ENCODE results near the gene TBCB. TPM values are rescaled to one million over a fixed set of nuclear protein-coding genes. Genes with fewer than 3 reads are reported as not detected.
"Not testable (repeated sequence)": the region's sequence is repeated elsewhere in the genome, so short reads cannot be mapped to it uniquely, and the experiment has no call there.

TBCB gene
- total RNA-seq, 1 experiment from 2014 or later = 200 TPM

DNA sequence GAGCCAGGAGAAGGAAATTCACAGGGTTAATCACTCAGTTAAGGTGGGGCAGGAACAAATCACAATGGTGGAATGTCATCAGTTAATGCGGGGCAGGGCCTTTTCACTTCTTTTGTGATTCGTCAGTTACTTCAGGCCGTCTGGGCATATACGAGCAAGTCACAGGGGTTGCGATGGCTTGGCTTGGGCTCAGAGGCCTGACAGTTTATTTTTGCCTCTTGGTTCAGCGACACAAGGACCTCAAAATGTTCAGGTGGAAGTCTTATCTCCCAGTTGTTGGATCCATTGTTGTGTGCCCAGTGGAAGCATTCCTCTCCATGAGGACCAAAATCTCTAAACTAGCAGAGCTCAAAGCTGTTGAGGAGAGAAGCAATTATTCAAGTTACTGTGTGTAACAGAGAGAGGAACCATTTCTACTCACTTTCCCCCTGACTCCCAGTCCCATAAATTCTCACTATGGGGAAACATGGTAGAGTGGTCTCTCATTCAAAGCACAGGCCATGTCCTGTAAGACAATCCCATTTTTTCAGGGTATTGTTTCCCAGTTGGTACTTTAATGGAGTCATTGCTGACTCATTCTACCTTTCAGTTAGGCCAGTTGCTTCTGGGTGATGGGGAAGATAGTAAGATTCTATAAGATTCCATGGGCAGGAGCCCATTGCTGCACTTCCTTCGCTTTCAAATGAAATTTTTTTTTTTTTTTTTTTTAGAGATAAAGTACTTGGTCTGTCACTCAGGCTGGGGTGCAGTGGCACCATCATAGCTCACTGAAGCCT lies 45.7 kb downstream of the TBCB start:
- no peak overlapping the region for H3K4me3 ChIP-seq (ENCODE audit: low read length)
- H3K36me3 ChIP-seq (ENCODE audit: insufficient read depth, low read length) = no peaks in the 10 kb centered on the region
- H3K9me2 ChIP-seq (replicated peaks; ENCODE audit: insufficient read depth, low read length) = no peaks in the 10 kb centered on the region
- no peak overlapping the region for H3K9ac ChIP-seq (ENCODE audit: low read length)
- H3K27ac ChIP-seq (ENCODE audit: low read length) = no peak overlapping the region
- no peaks in the 10 kb centered on the region for H4K20me1 ChIP-seq (ENCODE audit: insufficient read depth, low read depth, low read length)
- H3K79me2 ChIP-seq (ENCODE audit: low read length) = no peaks in the 10 kb centered on the region
- H2AFZ ChIP-seq (ENCODE audit: low read length) = no peak overlapping the region
- H3K4me1 ChIP-seq (ENCODE audit: low read length) = no peaks in the 10 kb centered on the region
- H3K9me3 ChIP-seq (ENCODE audit: low read length) = no peaks in the 10 kb centered on the region
- H3K4me2 ChIP-seq (ENCODE audit: low read depth, low read length, poor library complexity, severe bottlenecking) = no peak overlapping the region
- no peak for DNase-seq
- H3K27me3 ChIP-seq (ENCODE audit: low read length) = no peaks in the 10 kb centered on the region

GRCh38 chr19:36163813-36164212 lies 48.5 kb downstream of the TBCB start:
- Histone ChIP-seq H3K4me3 (ENCODE audit: low read length) (no peak overlapping the region), H3K79me2 (ENCODE audit: low read length) (no peaks in the 10 kb centered on the region), H3K4me1 (ENCODE audit: low read length) (no peaks in the 10 kb centered on the region), H3K4me2 (ENCODE audit: low read depth, low read length, poor library complexity, severe bottlenecking) (no peak overlapping the region), H4K20me1 (ENCODE audit: insufficient read depth, low read depth, low read length) (no peaks in the 10 kb centered on the region), H3K9ac (ENCODE audit: low read length) (no peak overlapping the region), H3K27ac (ENCODE audit: low read length) (no peak overlapping the region), H3K27me3 (ENCODE audit: low read length) (no peaks in the 10 kb centered on the region), H3K9me3 (ENCODE audit: low read length) (no peaks in the 10 kb centered on the region), H3K36me3 (ENCODE audit: insufficient read depth, low read length) (no peaks in the 10 kb centered on the region), H3K9me2 (replicated peaks; ENCODE audit: insufficient read depth, low read length) (no peaks in the 10 kb centered on the region), H2AFZ (ENCODE audit: low read length) (no peak overlapping the region)
- DNase-seq = no peak

DNA sequence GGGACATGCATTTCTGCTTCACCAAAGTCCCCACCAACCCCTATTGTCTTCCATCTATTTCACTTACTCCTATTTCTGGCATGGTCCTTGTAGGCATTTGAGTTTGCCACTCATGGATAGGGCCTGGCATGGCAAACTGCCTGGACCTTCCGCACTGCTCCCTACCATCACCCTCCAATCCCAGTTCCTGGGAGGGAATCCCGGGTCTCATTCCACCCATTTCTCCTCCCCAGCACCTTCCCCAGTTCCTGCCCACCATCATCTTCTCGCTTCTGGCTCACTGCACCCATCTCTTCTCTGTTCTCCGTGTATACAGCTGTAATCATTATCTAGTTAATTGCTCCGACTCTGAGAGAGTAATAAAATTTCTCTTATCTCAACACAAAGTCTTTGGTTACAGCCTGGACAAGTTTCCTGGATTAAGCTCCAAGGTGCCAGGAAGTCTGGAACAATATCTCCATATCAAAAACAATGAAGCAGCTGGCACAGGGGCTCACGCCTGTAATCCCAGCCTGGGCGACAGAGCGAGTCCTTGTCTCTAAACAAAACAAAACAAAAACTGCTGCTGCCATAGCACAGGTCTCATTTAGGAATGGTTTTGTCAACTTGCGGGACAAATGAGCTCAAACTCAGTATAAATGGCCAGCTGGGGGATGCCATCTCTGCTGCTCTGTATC lies 54.0 kb downstream of the TBCB start:
- no peak overlapping the region for H2AFZ ChIP-seq (ENCODE audit: low read length)
- H3K4me2 ChIP-seq (ENCODE audit: low read depth, low read length, poor library complexity, severe bottlenecking) = no peak overlapping the region
- no peaks in the 10 kb centered on the region for H3K79me2 ChIP-seq (ENCODE audit: low read length)
- H3K4me3 ChIP-seq (ENCODE audit: low read length) = no peak overlapping the region
- peaks cover 3% of the 10 kb centered on the region for H3K4me1 ChIP-seq (ENCODE audit: low read length)
- no peaks in the 10 kb centered on the region for H3K9me2 ChIP-seq (replicated peaks; ENCODE audit: insufficient read depth, low read length)
- H4K20me1 ChIP-seq (ENCODE audit: insufficient read depth, low read depth, low read length) = no peaks in the 10 kb centered on the region
- no peaks in the 10 kb centered on the region for H3K9me3 ChIP-seq (ENCODE audit: low read length)
- no peaks in the 10 kb centered on the region for H3K36me3 ChIP-seq (ENCODE audit: insufficient read depth, low read length)
- no peaks in the 10 kb centered on the region for H3K27me3 ChIP-seq (ENCODE audit: low read length)
- H3K9ac ChIP-seq (ENCODE audit: low read length) = no peak overlapping the region
- H3K27ac ChIP-seq (ENCODE audit: low read length) = no peak overlapping the region
- peak; percentile 39 for DNase-seq

GRCh38 chr19:36172852-36173251 lies 57.6 kb downstream of the TBCB start:
- peaks cover 3% of the 10 kb centered on the region for H3K4me1 ChIP-seq (ENCODE audit: low read length)
- no peaks in the 10 kb centered on the region for H3K9me2 ChIP-seq (replicated peaks; ENCODE audit: insufficient read depth, low read length)
- H3K4me2 ChIP-seq (ENCODE audit: low read depth, low read length, poor library complexity, severe bottlenecking) = no peak overlapping the region
- no peak overlapping the region for H3K27ac ChIP-seq (ENCODE audit: low read length)
- no peaks in the 10 kb centered on the region for H4K20me1 ChIP-seq (ENCODE audit: insufficient read depth, low read depth, low read length)
- no peaks in the 10 kb centered on the region for H3K79me2 ChIP-seq (ENCODE audit: low read length)
- H3K9me3 ChIP-seq (ENCODE audit: low read length) = no peaks in the 10 kb centered on the region
- no peak for DNase-seq
- H3K36me3 ChIP-seq (ENCODE audit: insufficient read depth, low read length) = no peaks in the 10 kb centered on the region
- no peak overlapping the region for H2AFZ ChIP-seq (ENCODE audit: low read length)
- H3K9ac ChIP-seq (ENCODE audit: low read length) = no peak overlapping the region
- H3K4me3 ChIP-seq (ENCODE audit: low read length) = no peak overlapping the region
- no peaks in the 10 kb centered on the region for H3K27me3 ChIP-seq (ENCODE audit: low read length)

GRCh38 chr19:36173846-36174245 lies 58.6 kb downstream of the TBCB start:
- H3K27me3 ChIP-seq (ENCODE audit: low read length); H3K4me2 ChIP-seq (ENCODE audit: low read depth, low read length, poor library complexity, severe bottlenecking); H3K79me2 ChIP-seq (ENCODE audit: low read length); H3K9me3 ChIP-seq (ENCODE audit: low read length); H3K27ac ChIP-seq (ENCODE audit: low read length); H3K9me2 ChIP-seq (replicated peaks; ENCODE audit: insufficient read depth, low read length); H2AFZ ChIP-seq (ENCODE audit: low read length); H3K36me3 ChIP-seq (ENCODE audit: insufficient read depth, low read length); H3K4me1 ChIP-seq (ENCODE audit: low read length); H4K20me1 ChIP-seq (ENCODE audit: insufficient read depth, low read depth, low read length); H3K4me3 ChIP-seq (ENCODE audit: low read length); H3K9ac ChIP-seq (ENCODE audit: low read length); DNase-seq: not testable (repeated sequence)

Other genes with a start within 250 kb of the TBCB start
- gene APLP1, start 246.9 kb upstream of the TBCB start, total RNA-seq (2014; rRNA removed; shearing (Covaris generic); ENCODE audit: low replicate concordance) = 9.9 and 23.8 TPM in 2 replicates
- gene NFKBID, start 214.9 kb upstream of the TBCB start, total RNA-seq (2014; rRNA removed; shearing (Covaris generic); ENCODE audit: low replicate concordance) = 7.2 and 17.1 TPM in 2 replicates
- 12.2 and 18.8 TPM in 2 replicates for gene HCST, start 212.9 kb upstream of the TBCB start, total RNA-seq (2014; rRNA removed; shearing (Covaris generic); ENCODE audit: low replicate concordance)
- not detected in 2 replicates for gene TYROBP, start 207.2 kb upstream of the TBCB start, total RNA-seq (2014; rRNA removed; shearing (Covaris generic); ENCODE audit: low replicate concordance)
- gene LRFN3, start 179.1 kb upstream of the TBCB start, total RNA-seq (2014; rRNA removed; shearing (Covaris generic); ENCODE audit: low replicate concordance) = 3.7 and 3.8 TPM in 2 replicates
- gene SDHAF1, start 120.3 kb upstream of the TBCB start, total RNA-seq (2014; rRNA removed; shearing (Covaris generic); ENCODE audit: low replicate concordance) = 23.4 and 71.2 TPM in 2 replicates
- 1.2 and 1.8 TPM in 2 replicates for gene SYNE4, start 106.7 kb upstream of the TBCB start, total RNA-seq (2014; rRNA removed; shearing (Covaris generic); ENCODE audit: low replicate concordance)
- gene ALKBH6, start 101.3 kb upstream of the TBCB start, total RNA-seq (2014; rRNA removed; shearing (Covaris generic); ENCODE audit: low replicate concordance) = 11.1 and 48.4 TPM in 2 replicates
- 0.72 and 1.2 TPM in 2 replicates for gene CLIP3, start 82.6 kb upstream of the TBCB start, total RNA-seq (2014; rRNA removed; shearing (Covaris generic); ENCODE audit: low replicate concordance)
- 3.6 and 8.9 TPM in 2 replicates for gene THAP8, start 61.2 kb upstream of the TBCB start, total RNA-seq (2014; rRNA removed; shearing (Covaris generic); ENCODE audit: low replicate concordance)
- gene WDR62, start 60.6 kb upstream of the TBCB start, total RNA-seq (2014; rRNA removed; shearing (Covaris generic); ENCODE audit: low replicate concordance) = 9.4 and 10.9 TPM in 2 replicates
- gene OVOL3, start 4.3 kb upstream of the TBCB start, total RNA-seq (2014; rRNA removed; shearing (Covaris generic); ENCODE audit: low replicate concordance) = 1.6 and 3.1 TPM in 2 replicates
- 175 and 322 TPM in 2 replicates for gene POLR2I, start 593 bp upstream of the TBCB start, total RNA-seq (2014; rRNA removed; shearing (Covaris generic); ENCODE audit: low replicate concordance)
- gene CAPNS1, start 24.6 kb downstream of the TBCB start, total RNA-seq (2014; rRNA removed; shearing (Covaris generic); ENCODE audit: low replicate concordance) = 121 and 180 TPM in 2 replicates
- not detected in 2 replicates for gene COX7A1, start 37.0 kb downstream of the TBCB start, total RNA-seq (2014; rRNA removed; shearing (Covaris generic); ENCODE audit: low replicate concordance)
- 1.4 and 5.7 TPM in 2 replicates for gene ZNF565, start 99.2 kb downstream of the TBCB start, total RNA-seq (2014; rRNA removed; shearing (Covaris generic); ENCODE audit: low replicate concordance)
- 83.1 and 108 TPM in 2 replicates for gene ZNF146, start 99.6 kb downstream of the TBCB start, total RNA-seq (2014; rRNA removed; shearing (Covaris generic); ENCODE audit: low replicate concordance)